IPS-18c (cell line): ENCODE measurements around the gene SLC6A3.
"Not testable (repeated sequence)": the region's sequence is repeated elsewhere in the genome, so short reads cannot be mapped to it uniquely, and the experiment has no call there.

Source experiments
- H3K4me3 ChIP-seq: 2 replicates; pipeline ENCODE4 v1.7.0; 2013; ENCODE audit warnings: low read depth, mild to moderate bottlenecking, low read length, moderate library complexity; ENCODE audit not compliant: insufficient read depth
- H3K9me3 ChIP-seq: one replicate; pipeline ENCODE4 v1.6.1; 2013; ENCODE audit warnings: mild to moderate bottlenecking, low read length, moderate library complexity; ENCODE audit not compliant: control insufficient read depth, insufficient read depth

Gene SLC6A3

DNA sequence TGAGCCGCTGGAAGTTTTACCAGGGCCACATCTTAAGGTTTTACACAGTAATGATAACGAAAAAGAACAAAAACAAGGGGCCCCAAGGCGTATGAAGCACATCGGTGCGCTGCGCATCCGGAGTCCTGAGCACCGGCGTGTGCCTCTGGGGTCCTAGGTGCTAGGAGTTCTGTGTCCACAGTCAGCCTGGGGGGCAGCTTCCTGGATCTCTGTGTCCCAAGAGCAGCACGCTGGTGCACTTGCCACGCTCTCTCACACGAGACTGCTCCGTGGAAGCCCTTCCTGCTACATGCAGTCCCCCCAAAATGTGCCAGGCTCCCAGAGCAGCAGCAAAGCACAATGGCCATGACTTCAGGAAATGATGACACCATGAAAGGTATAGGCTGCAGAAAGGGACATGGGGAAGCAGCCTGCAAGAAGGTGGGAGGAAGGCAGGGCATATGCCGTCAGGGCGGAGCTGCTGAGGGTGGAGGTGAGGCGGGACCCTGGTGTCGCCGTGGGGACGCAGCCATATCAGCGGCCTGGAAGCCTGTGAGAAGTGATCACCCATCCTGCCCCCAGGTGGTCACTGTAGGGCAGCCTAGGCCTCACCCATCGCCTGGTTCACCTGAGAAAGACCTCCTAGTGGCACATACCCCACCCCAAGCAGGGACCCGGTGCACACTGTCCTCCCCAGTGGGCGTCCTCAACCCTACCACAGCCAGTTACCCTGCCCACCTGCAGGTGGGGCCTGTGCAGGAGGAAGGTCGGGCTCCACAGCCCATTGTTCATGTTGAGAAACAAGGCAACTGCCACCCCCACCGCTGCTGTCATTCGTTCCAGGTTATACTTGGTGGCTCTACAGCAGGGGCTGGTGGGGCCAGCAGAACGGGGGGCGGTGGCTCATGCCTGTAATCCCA lies 23.6 kb upstream of the SLC6A3 start:
- H3K4me3 ChIP-seq = no peak overlapping the region
- H3K9me3 ChIP-seq = no peaks in the 10 kb centered on the region

DNA sequence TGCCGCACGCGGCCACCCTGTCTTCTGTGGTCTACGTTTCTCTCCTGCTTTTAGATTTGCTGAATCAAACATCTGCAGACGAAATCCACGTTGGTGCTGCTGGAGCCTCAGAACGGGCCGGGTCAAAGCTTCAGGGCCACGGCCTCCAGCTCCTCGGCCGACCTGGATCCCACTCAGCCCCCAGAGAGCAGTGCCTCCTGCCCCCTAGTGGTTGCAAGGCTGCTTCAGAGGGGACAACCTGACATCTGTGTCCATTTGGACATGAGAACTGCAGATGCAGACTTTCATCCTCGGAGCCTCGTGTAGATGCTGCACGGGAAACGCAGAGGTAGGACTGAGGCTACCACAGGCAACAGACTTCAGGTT lies 23.0 kb upstream of the SLC6A3 start:
- Histone ChIP-seq H3K9me3 (no peaks in the 10 kb centered on the region), H3K4me3 (no peak overlapping the region)

DNA sequence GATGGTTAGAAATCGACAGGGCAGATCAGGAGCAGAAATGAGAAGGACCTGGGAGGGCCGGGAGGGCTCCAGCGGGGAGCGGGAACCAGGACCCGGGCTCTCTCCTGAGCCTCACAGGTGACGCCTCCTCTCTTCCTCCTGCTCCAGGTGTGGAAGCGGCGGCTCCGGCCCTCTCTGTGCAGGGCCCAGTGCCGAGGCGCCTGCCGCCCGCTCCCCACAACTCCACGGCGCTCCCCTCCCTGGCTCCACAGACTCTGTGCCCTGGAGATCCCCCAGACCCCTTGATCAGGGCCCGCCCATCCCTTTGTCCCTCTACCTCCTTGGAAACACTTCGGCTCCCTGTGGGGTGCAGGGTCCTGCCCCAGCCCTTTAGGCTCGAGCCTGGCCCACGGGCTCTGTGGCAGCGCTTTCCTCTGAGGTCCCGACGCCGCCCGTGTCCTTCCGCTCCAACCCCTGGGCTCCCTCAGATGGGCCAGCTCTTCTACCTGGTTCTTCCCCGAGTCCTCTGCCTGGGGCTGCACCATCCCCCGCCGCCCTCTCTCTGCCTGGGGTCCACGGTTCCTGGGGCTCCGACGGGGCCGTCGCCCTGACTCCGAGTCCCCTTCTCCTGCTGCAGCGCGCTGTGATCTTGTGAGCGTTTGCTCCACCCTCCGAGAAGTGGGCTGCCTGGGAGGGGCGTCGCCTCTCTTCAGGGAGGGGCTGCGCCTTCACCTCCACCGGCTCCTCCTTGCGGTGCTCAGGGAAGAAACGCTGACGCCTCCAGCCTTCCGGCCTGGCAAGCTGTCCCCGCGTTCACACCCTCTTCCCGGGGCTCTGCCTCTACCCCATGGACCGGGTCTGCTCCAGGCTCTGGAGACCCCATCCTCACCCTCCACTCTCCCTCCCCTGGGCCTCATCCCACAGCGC lies 22.4 kb upstream of the SLC6A3 start:
- Histone ChIP-seq H3K9me3 (no peaks in the 10 kb centered on the region), H3K4me3 (no peak overlapping the region)

DNA sequence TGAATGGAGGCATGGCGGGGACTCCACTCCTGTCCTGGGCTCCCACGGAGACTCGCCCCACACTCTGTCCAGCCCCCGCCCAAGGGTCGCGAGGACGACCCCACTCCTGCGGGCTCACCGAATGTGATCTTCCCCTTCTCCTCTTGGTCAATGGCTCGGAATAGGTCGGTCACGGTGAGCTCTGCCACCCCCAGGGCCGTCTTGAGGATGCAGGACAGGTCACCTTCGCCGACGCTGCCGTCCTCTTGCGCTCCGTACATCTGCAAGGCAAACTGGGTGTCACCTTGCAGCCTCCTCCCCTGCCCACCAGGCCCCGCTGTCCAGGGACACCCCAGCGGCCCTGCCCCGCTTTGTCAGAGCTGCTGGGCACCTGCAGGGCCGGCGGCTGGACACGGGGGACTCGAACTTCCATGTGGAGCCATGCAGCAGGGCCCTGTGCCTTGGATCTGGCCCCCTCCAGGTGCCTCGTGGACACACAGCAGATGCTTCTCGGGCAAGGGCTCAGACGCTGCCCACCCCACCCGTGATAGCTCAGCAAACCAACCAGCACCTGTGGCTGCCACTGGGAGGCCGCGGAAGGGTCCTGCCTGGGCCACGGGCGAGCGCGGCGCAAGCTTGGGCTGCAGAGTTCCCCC lies 21.5 kb upstream of the SLC6A3 start:
- Histone ChIP-seq H3K4me3 (no peak overlapping the region), H3K9me3 (no peaks in the 10 kb centered on the region)

DNA sequence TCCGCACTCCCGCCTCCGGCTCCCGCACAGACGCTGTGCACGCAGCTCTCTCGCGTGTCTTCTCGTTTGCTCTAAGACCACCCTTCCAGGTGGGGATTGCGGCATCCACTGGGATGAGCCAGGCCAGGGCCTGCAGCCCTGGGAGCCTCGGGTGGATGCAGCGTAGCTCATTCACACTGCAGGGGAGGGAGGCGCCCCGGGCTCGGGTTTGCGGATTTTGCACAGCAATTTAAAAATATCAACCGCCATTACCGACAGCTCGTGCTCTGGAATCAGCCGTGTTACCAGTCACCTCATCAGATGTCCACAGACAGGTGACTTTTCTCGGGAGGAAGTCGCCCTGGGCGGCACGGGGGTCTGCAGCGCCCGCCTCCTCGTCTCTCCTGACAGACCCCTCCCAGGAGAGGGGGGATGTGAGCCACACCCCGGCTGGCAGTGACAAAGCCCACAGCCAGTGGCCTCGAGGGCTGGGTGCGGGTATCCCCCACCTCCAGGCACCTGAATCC lies 20.8 kb upstream of the SLC6A3 start:
- Histone ChIP-seq H3K4me3 (no peak overlapping the region), H3K9me3 (no peaks in the 10 kb centered on the region)

DNA sequence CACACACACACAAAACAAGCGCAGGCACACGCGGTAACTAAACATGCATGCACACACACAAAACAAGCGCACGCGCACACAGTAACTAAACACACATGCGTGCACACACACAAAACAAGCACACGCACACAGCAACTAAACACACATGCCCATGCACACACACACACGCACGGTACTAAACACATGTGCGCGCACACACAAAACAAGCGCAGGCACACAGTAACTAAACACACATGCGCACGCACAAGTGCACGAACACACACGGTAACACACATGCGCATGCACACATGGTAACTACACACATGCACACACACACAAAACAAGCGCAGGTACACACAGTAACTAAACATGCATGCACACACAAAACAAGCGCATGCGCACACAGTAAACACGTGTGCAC lies 19.9 kb upstream of the SLC6A3 start:
- Histone ChIP-seq H3K4me3 (no peak overlapping the region), H3K9me3 (no peaks in the 10 kb centered on the region)

DNA sequence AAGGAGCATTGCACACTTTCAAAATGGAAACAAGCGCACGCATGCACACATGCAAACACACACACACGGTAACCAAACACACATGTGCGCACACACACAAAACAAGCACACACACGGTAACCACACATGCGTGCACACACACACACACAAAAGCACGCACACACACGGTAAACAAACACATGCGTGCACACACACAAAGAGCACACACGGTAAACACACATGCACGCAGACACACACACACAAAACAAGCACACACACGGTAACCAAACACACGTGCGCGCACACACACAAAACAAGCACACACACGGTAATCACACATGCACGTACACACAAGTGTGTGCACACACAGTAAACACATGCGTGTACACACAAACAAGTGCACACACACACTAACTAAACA lies 19.3 kb upstream of the SLC6A3 start:
- Histone ChIP-seq H3K4me3 (no peak overlapping the region), H3K9me3 (no peaks in the 10 kb centered on the region)

DNA sequence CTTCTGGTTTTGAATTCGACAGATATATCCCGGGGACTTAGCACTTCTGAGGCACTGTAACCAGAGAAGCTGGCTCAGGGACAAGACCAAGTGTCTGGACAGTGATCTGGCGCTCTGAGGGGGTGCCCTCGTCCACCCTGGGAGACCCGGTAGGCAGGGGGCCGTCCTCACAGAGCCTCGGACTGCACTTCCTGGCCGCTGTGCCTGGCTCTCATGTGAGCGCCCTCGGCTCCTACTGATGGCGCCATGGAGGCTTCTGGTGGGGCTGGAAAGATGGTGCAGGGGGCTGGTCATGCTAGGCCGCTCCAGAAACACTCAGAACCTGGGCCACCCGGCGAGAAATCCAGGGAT lies 18.8 kb upstream of the SLC6A3 start:
- Histone ChIP-seq H3K4me3 (no peak overlapping the region), H3K9me3 (no peaks in the 10 kb centered on the region)

DNA sequence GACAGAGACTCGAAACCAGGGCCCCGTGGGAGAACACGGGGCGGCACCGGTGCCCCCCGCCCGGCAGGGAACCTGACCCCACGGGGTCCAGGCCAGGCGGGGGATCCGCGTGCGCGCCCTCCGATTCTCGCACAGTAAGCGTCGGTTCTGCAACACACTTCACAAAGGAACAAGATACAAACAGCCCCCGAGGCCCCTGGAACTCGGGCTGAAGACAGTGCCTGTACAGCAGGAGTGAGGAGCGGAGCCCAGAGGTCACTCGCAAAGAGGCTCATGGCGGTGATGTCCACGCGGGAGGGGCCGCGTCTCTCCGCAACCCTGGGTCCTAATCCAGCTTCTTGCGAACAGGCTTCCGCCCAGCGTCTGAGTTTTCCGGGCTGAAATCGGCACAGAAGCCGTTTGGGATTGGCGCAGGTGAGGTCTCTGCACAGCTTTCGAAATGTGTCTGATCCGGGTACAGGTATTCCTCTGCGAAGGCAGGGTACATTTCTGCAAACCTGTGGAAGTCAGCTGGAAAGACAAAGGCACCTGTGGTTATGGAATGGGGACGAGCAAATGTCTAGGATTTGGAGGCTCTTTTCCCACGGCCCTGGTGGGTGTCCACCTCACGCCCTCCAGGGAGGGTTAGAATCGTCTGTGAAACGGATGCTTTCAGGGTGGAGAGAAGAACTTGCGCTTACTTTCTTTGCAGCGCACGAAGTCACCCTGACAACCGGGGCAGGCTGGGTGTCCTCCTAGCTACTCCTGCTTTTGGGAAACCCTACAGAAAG lies 18.3 kb upstream of the SLC6A3 start:
- Histone ChIP-seq H3K4me3 (no peak overlapping the region), H3K9me3 (no peaks in the 10 kb centered on the region)

DNA sequence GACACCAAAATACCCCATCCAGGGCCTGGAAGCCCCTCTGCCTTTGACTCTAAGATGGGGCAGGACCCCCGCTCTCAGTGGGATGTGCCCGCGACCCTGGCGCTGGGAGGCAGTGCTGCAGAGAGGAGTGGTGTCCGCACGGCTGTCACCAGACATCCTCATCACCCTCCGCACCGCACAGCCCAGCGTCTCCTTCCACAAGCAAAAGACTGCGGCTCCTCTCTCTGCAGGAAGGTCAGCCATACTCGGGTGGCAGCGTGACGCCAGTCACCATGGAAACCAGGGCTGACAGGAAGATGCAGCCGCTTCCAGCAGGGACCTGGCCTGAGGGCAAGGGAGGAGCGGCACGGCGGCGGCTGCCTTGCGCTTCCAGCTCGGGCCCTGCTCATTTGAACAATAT lies 17.1 kb upstream of the SLC6A3 start:
- H3K4me3 ChIP-seq = no peak overlapping the region

DNA sequence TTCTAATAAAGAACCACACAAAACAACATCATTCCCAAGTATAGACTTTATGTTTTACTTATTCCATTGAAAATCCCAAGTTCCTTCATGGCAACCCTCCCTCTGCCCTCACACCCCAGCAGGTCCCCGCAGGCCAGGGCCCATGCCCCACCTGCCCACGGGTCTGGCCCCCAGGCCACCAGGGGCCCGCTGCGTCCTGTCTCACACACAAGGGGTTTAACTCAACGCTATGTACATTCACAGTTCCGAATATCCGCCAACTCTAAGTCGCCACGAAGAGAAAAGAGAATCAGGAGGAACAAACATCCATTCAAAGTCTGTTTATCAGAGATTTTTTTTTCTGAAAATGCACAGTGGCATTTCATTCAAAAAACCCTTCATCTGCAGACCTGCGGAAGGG lies 16.2 kb upstream of the SLC6A3 start:
- Histone ChIP-seq H3K9me3 (peaks cover 13% of the 10 kb centered on the region), H3K4me3 (no peak overlapping the region)

More for the DNA sequence above, 17.1 kb upstream of the SLC6A3 start:
- H3K9me3 ChIP-seq = peaks cover 6% of the 10 kb centered on the region

DNA sequence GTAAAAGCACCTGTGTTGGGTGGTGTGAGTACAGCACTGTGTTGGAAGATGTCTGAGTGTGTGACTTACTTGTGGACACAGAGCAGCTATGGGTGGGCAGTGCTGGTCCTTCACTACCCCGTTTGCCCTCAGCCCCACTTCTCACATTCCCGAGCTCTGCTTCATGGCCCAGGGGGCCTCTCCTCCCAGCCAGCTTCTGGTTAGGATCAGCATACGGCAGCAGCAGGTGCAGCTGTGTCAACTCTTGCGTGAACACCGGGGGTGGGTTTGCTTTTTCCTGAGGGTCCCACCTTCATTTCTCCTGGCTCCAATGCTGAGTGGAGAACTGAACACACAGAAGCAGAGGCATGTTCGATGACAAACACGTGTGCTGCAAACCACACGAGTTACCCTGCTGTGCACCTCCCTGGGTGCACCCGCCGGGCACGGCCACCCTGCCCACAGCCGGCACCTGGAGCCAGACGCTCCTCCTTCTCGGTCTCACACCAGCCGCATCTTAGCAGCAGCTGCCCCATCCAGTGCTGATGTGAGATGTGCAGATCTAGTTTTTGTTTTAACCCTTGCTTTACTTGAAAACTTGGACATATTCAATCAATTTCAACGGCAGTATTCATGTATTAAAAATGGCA lies 14.9 kb upstream of the SLC6A3 start:
- no peak overlapping the region for H3K4me3 ChIP-seq
- peaks cover 20% of the 10 kb centered on the region for H3K9me3 ChIP-seq

DNA sequence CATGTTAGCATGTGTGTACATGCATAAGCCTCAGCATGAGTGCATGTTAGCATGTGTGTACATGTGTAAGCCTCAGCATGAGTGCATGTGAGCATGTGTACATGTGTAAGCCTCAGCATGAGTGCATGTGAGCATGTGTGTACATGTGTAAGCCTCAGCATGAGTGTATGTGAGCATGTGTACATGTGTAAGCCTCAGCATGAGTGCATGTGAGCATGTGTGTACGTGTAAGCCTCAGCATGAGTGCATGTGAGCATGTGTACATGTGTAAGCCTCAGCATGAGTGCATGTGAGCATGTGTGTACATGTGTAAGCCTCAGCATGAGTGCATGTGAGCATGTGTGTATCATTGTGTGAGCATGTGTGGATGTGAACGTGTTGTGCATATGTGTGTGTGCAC lies 14.2 kb upstream of the SLC6A3 start:
- H3K9me3 ChIP-seq = peaks cover 20% of the 10 kb centered on the region
- not testable (repeated sequence) for H3K4me3 ChIP-seq

DNA sequence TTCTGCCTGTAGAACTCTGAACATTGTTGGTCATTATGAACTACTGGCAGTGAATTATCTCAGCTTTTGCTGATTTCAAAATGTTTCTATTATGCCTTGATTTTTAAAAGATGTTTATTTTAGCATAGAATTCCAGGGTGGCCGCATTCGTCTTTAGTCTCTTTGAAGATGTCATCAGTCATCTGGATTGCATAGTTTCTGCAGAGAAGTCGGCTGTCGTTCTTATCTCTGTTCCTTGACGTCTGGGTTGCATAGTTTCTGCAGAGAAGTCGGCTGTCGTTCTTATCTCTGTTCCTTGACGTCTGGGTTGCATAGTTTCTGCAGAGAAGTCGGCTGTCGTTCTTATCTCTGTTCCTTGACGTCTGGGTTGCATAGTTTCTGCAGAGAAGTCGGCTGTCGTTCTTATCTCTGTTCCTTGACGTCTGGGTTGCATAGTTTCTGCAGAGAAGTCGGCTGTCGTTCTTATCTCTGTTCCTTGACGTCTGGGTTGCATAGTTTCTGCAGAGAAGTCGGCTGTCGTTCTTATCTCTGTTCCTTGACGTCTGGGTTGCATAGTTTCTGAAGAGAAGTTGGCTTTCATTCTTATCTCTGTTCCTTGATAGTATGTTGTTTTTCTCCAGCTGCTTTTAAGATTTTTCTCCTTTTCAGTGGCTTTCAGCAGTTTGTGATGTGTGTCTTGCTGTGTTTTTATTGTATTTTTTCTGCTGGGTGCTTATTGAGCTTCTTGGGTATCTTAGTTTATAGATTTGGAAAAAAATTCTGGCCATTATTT lies 11.1 kb upstream of the SLC6A3 start:
- peaks cover 24% of the 10 kb centered on the region for H3K9me3 ChIP-seq
- not testable (repeated sequence) for H3K4me3 ChIP-seq

DNA sequence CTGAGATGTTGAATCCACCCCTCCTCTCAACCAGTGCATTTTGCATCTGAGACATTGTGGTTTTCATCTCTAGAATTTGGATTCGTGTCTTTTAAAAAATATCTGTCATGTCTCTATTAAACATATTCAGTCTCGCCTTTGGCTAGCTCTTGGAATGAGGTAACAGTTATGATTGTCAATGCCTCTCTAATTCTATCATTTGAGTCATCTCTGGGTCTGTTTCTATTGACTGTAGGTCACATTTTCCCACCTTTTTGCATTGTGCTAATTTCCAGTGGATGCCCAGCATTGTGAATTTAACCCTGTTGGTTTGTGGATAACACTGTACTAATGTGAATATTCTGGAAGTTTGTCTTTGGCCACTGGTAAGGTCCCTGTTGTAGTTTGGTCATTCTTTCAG lies 8.4 kb upstream of the SLC6A3 start:
- Histone ChIP-seq H3K4me3 (no peak overlapping the region), H3K9me3 (peaks cover 24% of the 10 kb centered on the region)

DNA sequence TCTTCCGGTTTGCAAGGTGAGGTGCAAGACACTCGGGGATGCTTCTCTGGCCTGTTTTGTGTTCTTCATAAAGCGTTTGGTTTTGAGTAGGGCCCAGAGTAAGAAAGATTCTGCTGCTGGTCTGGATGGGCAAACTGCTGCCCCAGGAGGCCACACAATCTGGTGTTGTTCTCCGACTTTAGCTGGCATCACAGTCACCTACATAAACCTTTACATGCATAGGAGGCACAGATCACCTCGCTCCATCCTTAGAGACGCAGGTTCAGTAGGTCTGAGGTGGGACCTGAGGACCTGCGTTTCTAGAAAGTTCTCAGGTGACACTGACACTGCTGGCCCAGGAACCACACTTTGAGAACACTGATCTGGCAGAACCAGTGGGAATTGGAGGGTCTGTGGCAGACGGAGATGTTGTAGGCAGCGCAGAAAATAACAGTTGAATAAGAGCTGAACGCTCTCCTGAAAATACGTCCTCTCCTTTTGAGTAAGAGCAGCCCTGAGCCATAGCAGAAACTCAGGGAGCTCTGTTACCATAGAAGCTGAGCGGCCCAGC lies 3.9 kb upstream of the SLC6A3 start:
- peaks cover 2% of the 10 kb centered on the region for H3K9me3 ChIP-seq
- H3K4me3 ChIP-seq = no peak overlapping the region
